ENCODE results near the gene MBD3L1.

The MBD3L1 gene

DNA sequence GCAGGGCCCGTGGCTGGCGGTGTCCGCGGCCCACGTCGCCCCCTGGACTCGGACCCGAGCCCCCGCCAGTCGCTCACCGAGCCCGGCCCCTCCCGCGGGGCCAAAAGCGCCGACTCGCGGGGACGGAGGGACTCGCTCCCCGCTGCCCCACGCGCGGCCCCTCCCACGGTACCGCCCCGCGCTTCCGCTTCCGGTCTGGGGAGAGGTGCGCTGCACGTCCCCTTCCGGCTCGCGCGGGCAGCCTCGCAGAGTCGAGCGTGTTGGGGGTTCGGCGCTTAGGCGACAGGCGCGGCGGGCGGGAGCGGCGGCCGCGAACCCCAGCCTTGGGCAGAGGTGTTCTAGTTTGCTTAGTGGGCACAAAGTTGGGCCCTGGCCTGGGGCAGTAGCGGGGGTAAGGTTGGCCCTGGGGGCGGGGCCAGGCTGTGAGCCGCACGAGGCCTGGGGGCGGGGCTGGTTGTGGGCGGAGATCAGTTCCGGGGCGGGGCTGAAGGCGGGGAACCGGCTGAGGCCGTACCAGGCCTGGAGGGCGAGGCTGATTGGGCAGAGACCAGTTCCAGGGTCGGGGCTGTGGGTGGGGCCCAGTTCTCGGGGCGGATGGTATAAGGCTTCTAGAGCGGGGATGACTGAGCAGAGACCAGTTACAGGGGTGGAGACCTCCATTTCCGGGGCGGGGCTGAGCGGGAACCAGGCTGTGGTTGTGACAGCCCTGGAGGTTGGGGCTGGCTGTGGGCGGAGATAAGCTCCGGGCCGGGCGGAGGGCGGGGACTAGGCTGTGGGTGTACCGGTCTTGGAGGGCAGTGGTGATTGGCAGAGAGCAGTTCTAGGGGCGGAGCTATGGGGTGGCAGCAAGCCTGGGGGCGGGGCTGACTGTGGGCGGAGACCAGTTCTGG lies at the start of gene MBD3L1, which contains the start of gene ZNF558:
Gene MBD3L1 (plus strand): TSS at position 246 of the 890 bp plus-strand sequence. CDS start 10,302 bp downstream, outside the sequence.
Gene ZNF558 (minus strand): TSS at position 173 of the 890 bp plus-strand sequence. CDS start 9,645 bp downstream, outside the sequence.
- DNase-seq, result peak; percentile 100

DNA sequence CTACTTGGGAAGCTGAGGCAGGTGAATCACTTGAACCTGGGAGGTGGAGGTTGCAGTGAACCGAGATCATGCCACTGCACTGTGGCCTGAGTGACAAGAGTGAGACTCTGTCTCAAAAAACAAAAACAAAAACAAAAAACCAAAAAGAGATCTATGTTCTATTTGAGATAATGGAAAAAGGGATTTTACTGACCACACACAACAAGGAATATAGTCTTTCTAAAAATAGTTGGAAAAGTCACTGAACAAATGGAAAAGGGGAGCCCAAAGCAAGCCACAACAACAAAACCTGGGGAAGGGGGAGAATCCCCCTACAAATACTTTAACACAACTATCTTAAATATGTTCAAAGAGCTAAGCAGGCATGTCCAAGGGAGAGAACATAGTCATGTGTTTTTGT lies 37.4 kb upstream of the MBD3L1 start:
- DNase-seq, result no peak

DNA sequence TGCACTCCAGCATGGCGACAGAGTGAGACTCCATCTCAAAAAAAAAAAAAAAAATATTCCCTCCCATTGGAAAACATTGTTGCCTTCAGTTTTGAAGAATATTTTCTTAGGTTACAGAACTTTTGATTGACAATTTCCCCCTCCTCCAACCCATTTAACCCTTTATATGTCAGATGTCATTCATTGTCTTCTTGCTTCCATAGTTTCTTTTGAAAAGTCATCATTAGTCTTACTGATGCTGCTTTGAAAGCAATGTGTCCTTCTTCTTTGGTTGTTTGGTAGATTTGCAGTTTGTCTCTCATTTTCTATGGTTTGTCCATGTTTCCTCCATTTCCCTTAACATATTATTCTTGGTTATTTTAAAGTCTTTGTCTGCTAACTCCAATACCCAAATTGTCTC lies 25.5 kb upstream of the MBD3L1 start:
- DNase-seq, result no peak

DNA sequence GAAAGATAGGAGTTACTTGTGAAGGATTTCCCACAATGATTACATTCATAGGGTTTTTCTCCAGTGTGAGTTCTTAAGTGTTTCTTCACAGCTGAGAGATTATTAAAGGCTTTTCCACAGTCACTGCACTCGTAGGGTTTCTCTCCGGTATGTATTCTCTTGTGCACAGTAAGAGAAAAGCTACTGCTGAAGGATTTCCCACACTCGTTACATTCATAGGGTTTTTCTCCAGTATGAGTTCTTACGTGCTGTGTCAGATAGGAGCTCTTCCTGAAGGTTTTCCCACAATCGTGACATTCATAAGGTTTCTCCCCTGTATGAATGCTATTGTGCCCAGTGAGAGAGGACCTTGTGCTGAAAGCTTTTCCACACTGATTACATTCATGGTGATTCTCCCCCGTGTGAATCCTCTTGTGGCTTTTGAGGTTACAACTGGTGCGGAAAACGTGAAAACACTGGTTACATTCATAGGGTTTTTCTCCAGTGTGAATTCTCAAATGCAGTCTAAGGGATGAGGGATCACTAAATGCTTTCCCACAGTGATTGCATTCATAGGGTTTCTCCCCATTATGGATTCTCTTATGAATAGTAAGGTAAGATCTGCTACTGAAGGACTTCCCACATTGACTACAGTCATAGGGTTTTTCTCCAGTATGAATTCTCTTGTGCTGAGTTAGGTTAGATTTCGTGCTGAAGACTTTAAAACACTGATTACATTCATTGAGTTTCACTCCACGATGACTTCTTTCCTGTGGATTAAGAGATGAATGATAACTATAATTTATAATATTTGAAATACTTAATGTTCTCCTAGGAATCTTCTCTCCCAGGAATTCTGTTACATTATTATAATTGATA lies 20.6 kb upstream of the MBD3L1 start:
- DNase-seq, result no peak

DNA sequence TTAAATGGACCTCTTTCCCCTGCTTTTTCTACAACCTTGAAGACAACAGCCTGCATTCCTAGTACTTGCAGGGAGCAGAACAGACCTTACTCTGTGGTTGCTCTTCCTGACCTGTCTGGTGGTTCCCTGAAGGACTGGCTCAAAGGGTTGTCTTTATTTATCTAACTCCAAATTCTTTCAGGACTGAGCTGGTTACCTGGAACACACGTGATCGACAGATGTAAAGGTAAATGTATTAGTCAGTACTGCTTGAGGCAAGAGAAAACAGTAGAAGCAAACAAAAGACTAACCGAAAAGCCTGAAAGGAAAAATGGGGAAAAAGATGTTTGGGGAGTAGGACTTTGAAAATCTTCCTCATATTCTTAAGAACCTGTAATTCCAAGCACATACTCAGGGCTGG lies 18.0 kb upstream of the MBD3L1 start:
- no peak for DNase-seq

DNA sequence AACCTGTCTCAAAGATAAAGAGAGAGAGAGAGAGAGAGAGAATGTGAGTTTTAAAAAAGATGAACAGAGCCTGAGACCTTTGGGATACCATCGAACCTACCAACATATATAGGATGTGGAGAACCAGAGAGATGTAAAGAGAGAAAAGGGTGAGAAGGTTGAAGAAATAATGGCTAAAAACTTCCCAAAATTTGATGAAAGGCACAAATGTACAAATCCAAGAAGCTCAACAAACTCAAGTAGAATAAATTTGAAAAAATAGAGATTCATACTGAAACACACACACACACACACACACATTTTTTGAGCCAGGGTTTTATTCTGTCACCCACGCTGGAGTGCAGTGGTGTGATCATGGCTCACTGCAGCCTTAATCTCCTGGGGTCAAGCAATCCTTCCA lies 16.4 kb upstream of the MBD3L1 start:
- DNase-seq, result no peak

DNA sequence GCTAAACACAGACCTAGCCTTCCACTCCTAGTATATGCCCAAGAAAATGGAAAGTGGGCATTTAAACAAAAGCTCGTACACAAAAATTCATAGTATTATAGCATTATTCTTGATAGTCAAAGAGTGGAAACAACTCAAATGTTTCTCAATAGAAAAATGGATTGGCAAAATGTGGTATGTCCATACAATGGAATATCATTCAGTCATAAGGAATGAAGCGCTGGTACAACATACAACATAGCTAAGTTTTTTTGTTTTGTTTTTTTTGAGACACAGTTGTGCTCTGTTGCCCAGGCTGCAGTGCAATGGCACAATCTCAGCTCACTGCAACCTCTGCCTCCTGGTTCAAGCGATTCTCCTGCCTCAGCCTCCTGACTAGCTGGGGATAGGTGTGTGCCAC lies 11.9 kb upstream of the MBD3L1 start:
- DNase-seq, result no peak

DNA sequence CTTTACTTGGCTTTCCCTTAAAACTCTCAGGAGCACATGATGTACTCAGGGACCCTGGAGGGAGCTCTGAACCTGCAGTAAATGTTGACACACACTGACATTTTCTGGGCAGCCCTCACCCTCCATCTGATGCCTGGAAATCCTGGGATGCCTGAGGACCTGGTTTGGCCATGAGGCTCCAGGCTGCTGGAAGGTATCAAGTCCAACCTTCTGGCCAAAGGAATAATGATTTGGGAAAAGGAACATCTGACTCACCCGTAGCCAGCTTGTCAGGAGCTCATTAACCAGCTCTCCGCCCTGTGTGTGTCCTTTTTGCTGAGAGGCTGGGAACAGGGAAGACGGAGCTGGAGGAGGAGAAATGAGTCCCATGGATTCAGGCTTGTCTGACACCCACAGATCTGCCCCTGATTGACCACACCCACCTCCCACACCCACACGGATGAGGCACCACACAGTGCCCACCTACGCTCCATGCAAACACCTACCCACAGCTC lies 10.4 kb upstream of the MBD3L1 start:
- DNase-seq, result no peak

DNA sequence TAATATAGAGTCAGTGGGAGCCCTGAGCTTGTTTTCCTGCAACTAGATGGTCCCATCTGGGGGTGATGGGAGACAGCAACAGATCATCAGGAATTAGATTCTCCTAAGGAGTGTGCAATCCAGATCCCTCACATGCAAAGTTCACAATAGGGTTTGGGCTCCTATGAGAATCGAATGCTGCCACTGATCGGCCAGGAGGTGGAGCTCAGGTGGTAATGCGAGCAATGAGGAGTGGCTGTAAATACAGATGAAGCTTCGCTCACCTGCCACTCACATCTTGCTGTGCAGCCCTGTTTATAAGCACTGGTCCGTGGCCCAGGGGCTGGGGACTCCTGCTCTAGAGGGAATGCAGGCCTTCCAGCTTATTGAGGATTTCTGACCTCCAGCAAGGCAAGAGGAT lies 5.8 kb upstream of the MBD3L1 start:
- DNase-seq, result no peak

DNA sequence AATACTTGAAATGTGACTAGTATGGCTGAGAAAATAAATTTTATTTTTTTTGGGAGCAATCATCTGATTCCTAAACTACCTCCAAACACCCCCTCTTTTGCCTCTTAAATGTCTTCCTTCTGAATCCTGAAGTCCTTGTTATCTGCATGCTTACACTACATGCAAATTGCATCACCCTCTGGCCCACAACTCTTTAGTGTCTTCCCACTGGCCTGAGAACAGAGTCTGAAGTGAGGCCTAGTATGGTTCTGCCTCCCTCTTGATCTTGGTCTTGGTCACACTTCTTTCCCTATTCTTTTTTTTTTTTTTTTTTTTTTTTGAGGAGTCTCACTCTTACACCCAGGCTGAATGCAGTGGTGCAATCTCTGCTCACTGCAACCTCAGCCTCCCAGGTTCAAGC lies 4.9 kb upstream of the MBD3L1 start:
- no peak for DNase-seq

DNA sequence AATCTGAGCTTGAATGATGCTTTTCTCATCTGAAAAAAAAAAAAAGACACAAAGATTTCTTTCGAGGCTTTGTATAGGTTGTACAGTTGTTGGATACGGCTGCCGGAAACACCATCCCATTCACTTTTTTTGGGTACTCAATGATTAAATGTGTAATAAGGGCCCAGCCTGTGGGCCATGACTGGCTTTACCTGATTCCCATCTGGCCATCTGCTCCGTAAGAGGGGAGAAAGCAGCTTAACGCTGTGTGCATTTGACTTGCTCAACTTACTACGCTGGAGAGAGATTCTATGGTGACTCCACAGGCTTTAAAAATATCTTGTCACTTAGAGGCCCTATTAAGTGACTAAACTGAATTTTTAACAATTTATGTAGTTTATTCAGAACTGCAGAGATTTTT lies 804 bp upstream of the MBD3L1 start:
- DNase-seq, result peak; percentile 1

DNA sequence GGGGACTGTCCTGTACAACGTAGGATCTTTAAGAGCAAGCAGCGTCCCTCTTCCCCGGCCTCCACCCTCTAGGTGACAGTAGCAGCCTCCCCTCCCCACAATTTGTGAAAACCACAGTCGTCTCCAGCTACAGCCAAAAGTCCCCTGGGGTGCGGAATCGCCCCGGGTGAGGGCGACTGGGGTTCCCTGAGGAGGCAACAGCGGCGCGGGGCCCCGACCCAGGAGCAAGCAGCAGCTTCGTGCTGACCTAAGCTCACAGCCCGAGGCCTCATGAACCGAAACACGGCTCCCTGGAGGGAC lies 395 bp upstream of the MBD3L1 start:
- DNase-seq, result no peak

DNA sequence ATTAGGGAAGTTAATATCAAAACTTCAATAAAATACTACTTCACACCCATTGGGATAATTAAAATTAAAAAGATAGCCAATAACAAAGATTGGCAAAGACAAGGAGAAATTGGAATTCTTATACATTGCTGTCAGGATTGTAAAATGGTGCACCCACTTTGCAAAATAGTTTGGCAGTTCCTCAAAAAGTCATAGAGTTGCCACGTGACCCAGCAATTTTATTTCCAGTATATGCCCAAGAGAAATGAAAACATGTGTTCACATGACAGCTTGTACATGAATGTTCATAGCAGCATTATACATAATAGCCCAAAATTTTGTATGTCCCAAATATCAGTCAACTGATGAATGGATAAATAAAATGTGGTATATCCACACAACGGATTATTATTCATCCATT lies 3.3 kb downstream of the MBD3L1 start:
- no peak for DNase-seq

DNA sequence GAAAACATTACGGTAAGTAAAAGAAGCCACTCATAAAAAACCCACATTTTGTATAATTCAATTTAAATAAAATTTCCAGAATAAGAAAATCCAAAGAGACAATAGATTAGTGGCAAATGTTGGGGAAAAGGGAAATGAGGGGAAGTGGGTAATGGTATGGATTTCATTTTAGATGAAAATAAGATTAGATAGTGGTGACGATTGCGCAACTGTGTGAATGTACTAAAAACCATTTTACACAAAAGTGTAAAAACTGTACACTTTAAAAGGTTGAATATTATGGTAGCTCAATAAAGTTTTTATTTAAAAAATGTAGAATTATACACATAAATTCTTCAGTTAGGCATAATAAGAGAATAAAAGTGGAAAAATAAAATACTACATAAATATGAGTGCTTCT lies 3.7 kb downstream of the MBD3L1 start:
- DNase-seq, result no peak

DNA sequence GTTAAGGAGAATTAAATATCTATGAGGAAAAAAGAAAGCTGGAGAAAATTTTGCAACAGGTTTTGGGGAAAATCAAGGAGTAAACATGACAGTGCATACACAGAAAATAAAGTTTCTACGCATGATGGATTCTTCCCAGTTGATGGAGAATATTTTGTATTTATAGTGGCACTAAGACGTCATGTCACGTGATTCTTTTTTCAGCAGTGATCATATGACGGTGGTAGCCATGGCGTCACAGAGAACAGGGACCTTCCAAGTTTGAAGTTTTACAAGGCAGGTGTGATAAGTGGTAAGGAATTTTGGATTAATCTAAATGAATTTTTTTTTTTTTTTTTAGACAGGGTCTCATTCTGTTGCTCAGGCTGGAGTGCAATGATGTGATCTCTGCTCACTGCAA lies 8.5 kb downstream of the MBD3L1 start:
- no peak for DNase-seq

DNA sequence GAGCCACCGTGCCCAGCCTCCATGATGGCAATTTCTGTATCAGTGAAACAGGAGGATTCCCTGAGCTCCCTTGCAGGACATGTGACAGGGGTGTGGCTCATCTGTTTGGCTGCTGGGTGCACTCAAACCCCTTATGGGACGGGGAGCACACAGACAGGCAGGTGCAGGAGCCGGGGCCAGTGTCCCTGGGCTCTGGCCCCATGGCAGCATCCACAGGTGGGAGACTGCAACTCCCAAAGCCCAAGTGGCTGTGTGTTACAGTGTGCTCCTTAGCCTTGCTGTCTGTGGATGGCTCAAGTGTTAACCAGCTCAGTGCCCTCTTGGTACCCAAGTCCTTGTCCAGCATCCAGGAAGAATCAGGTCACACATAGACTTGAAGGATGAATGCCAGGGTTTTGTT lies 14.6 kb downstream of the MBD3L1 start:
- DNase-seq, result no peak

DNA sequence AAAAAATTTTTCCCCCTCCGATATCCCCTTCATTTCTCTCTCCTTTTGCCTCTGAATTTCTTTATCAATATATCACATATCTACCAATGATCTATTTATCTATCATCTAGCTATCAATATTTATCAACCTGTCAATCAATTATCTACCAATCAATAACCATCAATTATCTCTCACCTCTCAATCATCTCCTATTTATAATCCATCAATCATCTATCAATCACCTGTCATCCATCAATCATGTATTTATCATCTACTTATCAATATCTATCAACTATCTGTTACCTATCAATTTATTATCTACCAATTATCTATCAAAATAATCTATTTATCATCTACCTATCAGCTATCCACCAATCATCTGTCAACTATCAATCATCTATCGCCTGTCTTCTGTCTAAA lies 17.1 kb downstream of the MBD3L1 start:
- no peak for DNase-seq

DNA sequence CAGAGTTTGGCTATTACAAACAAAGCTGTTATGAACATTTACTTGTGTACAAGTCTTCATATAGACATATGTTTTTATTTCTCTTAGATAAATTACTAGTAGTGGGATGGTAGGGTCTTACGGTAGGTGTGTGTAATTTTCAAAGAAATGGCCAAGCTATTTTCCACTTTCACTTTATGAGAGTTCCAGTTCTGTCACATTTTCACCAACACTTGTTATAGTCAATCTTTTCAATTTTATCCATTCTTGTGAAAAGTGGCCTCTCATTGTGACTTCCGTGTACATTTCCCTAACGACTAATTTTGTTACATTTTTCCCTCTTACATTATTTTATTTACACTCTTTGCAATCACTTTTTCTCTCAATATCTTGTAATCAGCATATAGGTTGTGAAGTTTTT lies 18.3 kb downstream of the MBD3L1 start:
- DNase-seq, result no peak

DNA sequence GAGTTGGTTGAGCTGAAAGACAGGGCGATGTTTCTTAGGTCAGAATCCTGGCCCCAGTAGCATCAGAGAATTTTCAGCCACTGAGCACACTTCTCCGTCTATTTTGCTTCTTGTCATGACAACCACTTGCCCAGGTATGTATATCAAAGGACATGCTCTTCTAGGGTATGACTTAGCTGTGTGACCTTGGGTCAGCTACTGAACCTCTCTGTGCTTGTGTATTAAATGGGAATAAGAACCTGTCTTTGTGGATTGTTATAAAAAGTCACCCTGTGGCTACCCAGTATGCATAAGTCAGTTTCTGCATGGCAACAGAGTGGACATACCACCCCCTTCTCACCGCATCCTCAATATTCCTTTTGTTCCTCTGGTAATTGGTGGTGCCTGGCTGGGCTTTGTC lies 26.1 kb downstream of the MBD3L1 start:
- DNase-seq, result no peak

DNA sequence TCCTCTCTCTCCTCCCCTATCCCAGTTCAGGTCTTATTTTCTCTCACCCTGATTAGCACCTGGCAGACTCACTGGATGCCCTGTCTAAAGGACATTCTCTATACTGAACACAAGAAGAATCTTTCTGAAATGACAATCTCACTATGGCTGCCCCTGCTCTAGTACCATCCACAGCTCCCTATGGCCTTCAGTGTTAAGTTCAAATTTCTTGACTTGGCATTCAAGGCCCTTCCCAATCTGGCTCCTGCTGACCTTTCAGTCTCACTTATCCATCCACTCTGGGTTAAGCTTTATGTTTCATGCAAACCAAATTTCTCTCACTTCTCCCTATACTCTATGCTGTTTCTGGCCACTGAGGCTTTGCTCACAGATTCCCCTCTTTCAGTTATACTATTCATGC lies 34.2 kb downstream of the MBD3L1 start:
- DNase-seq, result no peak

DNA sequence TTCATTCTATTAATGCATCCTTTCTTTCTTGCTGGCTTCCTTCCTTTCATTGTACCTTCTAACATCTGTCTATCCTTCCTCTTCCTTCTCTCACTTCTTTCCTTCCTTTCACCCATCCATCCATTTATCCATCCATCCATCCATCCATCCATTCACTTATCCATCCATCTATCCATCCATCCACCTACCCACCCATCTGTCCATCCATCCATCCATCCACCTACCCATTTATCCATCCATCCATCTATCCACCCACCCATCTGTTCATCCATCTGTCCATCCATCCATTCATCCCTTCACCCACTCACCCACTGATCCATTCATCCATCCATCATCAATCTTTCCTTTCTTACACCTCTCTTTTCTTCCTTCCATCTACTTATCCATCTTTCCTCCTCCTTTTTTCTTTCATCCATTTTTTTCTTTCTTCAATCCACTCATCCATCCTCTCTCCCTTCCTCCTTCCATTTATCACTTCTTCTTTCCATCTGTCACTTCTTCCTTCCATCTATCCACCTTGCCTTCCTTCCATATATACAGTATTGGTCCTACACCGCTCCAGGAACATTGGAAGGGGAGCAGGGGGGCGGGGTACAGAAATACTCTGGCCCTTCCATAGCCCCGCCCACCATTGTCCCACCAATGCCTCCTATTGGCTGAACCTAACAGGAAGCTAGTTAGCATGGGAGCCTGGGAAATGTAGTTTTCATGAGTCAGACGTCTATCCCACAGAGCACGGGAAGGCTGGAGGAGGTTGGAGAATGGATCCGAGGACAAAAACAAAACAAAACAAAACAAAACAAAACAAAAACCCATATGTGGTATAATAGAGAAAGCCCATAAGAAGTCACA lies 45.9 kb downstream of the MBD3L1 start:
- DNase-seq, result no peak

DNA sequence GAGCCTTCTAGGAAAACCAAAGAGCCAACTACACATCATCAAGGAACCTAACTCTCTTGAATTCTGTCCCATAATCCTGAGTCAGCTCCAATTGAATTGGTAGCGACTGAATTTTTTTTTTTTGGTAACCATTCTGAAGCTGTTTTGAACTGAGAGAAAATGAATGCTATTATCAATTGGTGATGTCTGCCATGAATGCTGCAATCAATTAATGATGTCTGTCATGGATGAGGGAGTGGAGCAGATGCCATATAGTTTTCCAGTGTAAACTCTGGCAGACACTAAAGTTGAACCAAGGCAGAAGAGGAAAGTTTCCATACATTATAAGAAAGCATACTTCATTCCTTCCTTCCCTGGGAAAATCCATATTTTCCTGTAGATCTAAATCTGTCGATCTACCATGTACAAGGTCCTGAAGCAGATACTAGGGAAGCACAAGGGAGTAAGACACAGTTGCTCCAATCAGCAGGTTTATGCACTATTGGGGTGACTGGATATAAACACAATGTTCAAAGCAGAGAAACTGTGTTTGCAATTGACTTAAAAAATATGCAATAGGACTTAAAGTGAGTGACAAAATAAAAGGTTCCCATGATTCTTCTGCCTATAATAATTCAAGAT lies 48.8 kb downstream of the MBD3L1 start:
- no peak for DNase-seq

DNA sequence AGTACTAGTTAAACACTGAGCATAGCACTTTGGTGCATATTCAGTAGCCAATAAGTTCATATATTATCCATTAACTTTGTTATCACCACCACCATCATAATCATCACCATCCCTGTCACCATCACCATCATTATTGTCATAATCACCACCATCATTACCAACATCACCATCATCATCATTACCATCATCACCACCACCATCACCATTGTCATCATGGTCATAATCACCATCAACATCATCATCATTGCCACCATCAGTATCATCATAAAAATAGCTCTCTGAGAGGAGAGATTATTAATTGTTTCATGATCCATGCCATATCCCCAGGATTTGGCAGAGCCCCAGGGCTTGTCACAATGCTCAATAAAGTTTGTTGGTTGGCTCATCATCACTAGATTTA lies 49.3 kb downstream of the MBD3L1 start:
- no peak for DNase-seq
